ENCODE measurements around the gene HCST.

DNA sequence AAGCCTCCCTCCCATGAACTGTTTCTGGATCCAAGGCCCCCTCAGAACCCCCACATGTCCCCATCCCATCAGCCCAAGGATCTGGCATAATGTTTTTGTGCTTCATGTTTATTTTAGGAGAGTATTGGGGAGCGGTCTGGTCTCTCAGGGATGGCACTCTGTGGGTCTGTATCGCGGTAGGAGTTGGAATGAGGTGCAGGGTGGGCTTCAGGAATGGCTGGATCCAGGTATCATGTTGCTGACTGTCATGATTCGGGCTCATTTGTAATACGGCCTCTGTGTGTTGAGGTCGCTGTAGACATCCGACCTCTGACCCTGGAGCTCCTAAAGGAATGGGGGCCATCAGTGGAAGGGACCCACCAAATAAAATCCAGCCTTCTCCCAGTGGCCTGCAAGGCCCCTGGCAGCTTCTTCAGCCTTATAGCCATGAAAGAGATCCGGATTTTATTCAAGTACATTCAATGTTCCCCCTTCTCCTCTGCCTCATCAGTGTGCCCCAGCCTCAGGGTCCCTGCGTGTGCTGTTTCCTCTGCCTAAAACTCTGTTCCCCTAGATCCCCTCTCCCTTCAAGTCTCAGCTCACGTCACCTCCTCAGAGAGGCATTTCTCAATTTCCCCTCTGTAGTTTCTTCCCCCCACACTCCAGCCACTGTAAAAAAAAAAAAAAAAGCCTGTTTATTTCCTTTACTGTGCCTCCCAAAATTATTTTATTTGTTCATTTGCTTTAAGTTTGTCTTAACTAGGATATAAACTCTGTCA lies 2.2 kb downstream of the HCST start:
- no peak for TF ChIP-seq GATA3 (IDR thresholded peaks at IDR 0.05; ENCODE audit: low read depth, low read length)
- no peak for TF ChIP-seq GATA2 (IDR thresholded peaks at IDR 0.05; ENCODE audit: low read depth, low read length)

All from SH-SY5Y (cell line).